ENCODE data around the gene CHMP1A. TPM values are rescaled to one million over a fixed set of nuclear protein-coding genes. Genes with fewer than 3 reads are reported as not detected.

CHMP1A gene
- total and polyA plus RNA-seq, 2 of the 8 experiments (the other 6 are each of a cell fraction or from before 2014, with no cell fraction given): 64.4 to 75.8 TPM

GRCh38 chr16:89615596-89616090 is 41.9 kb downstream of the CHMP1A start (continued):
- TF ChIP-seq, protein P1, sequence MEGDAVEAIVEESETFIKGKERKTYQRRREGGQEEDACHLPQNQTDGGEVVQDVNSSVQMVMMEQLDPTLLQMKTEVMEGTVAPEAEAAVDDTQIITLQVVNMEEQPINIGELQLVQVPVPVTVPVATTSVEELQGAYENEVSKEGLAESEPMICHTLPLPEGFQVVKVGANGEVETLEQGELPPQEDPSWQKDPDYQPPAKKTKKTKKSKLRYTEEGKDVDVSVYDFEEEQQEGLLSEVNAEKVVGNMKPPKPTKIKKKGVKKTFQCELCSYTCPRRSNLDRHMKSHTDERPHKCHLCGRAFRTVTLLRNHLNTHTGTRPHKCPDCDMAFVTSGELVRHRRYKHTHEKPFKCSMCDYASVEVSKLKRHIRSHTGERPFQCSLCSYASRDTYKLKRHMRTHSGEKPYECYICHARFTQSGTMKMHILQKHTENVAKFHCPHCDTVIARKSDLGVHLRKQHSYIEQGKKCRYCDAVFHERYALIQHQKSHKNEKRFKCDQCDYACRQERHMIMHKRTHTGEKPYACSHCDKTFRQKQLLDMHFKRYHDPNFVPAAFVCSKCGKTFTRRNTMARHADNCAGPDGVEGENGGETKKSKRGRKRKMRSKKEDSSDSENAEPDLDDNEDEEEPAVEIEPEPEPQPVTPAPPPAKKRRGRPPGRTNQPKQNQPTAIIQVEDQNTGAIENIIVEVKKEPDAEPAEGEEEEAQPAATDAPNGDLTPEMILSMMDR (IDR thresholded peaks at IDR 0.05; ENCODE audit: control extremely low read depth in 1 of 3, insufficient read depth in 1 of 3, low read depth in 1 of 3, low read length in 3 of 3): peak; percentile 72 to 90 (median 89)

Measured in H1 (cell line).